ENCODE data around the gene FAM216B. TPM values are rescaled to one million over a fixed set of nuclear protein-coding genes. Genes with fewer than 3 reads are reported as not detected.
A peak's percentile ranks its signal among the peaks of the same experiment; 100 is the strongest.

FAM216B gene
- total and polyA plus RNA-seq, 2 experiments from 2014 or later, result 0.06 TPM; not detected in 1

GRCh38 chr13:42758515-42758914 lies 22.9 kb upstream of the FAM216B start:
- Histone ChIP-seq H3K4me1 (ENCODE audit: insufficient read depth) (no peaks in the 10 kb centered on the region; the same call in 1 of the 2 replicates), H3K9me2 (ENCODE audit: insufficient read depth) (0 out of 2 replicates have a peak, but pooled peaks cover 12% of the 10 kb centered on the region), H3K27me3 (ENCODE audit: insufficient read depth) (no peaks in the 10 kb centered on the region), H3F3A (replicated peaks; ENCODE audit: low read depth) (no peaks in the 10 kb centered on the region), H3K27ac (ENCODE audit: low read depth) (no peak overlapping the region), H3K36me3 (ENCODE audit: insufficient read depth) (no peaks in the 10 kb centered on the region), H3K4me3 (no peak overlapping the region), H3K79me2 (replicated peaks; ENCODE audit: insufficient read depth) (no peaks in the 10 kb centered on the region), H3K4me2 (no peak overlapping the region), H4K20me1 (replicated peaks; ENCODE audit: insufficient read depth) (no peaks in the 10 kb centered on the region), H2AFZ (peak overlapping the region; percentile 76; the same call in 1 of the 2 replicates)
- Mint-ChIP-seq H3K4me1 (0 out of 3 replicates have a peak, but pooled peaks cover 6% of the 10 kb centered on the region), H3K27me3 (ENCODE audit: insufficient read depth, low read depth, poor library complexity) (peaks cover 2% of the 10 kb centered on the region), H3K4me3 (no peak overlapping the region), H3K27ac (no peak overlapping the region), H3K9me3 (no peaks in the 10 kb centered on the region), H3K36me3 (ENCODE audit: low read depth) (no peaks in the 10 kb centered on the region)
- DNase-seq (ENCODE audit: low spot score) (no peak), ATAC-seq (no peak)
- TF ChIP-seq CREB1 (CRISPR knock-in tag; IDR thresholded peaks at IDR 0.05; ENCODE audit: low read depth) (no peak), REST (IDR thresholded peaks at IDR 0.05; ENCODE audit: unreplicated experiment) (no peak), ZNF331 (CRISPR knock-in tag; IDR thresholded peaks at IDR 0.05; ENCODE audit: low read depth) (no peak), CTCF (conservative IDR thresholded peaks at IDR 0.05; ENCODE audit: low read depth in 2 of 2) (no peak), EZH2 (IDR thresholded peaks at IDR 0.05; ENCODE audit: low read depth, unreplicated experiment) (no peak), ZNF462 (CRISPR knock-in tag; IDR thresholded peaks at IDR 0.05) (no peak), STAT1 (IDR thresholded peaks at IDR 0.05; ENCODE audit: unreplicated experiment) (no peak), POLR2AphosphoS5 (IDR thresholded peaks at IDR 0.05; ENCODE audit: low read depth) (no peak), ETS1 (IDR thresholded peaks at IDR 0.05) (no peak)

Measured in GM23338 (cell line).